CD14-positive monocyte (primary cell): Measurements from ENCODE around the gene SLX9. TPM values are rescaled to one million over a fixed set of nuclear protein-coding genes. Genes with fewer than 3 reads are reported as not detected.

Experiments used
- DNase-seq, 3 donors: peaks; one replicate each; pipeline ENCODE4 v3.0.0-alpha.2; 2011 to 2022
- H2AFZ ChIP-seq: 2 replicates; pipeline ENCODE4 v1.6.0; 2012; ENCODE audit warnings: mild to moderate bottlenecking, low read depth, low read length, inconsistent platforms; ENCODE audit not compliant: insufficient read depth, poor library complexity, severe bottlenecking
- H3K27ac ChIP-seq, 2 donors: 1 replicate in 1 of 2; 2 replicates in 1 of 2; pipeline ENCODE4 v1.5.1; 2012 to 2013; ENCODE audit warnings: low read length in 2 of 2, control low read depth in 1 of 2, inconsistent platforms in 1 of 2, low read depth in 1 of 2, mild to moderate bottlenecking in 1 of 2
- H3K27me3 ChIP-seq, 2 donors: one replicate each; pipeline versions ENCODE4 v1.6.0 to v1.6.1; 2011 to 2013; ENCODE audit warnings: low read length in 2 of 2; ENCODE audit not compliant: control insufficient read depth in 2 of 2, insufficient read depth in 2 of 2
- H3K36me3 ChIP-seq, 2 donors: replicated peaks in 1 of 2; 1 replicate in 1 of 2; 2 replicates in 1 of 2; pipeline versions ENCODE4 v1.5.1 to v1.6.1; 2012 to 2013; ENCODE audit warnings: low read length in 2 of 2, control low read depth in 1 of 2, inconsistent platforms in 1 of 2, mild to moderate bottlenecking in 1 of 2; ENCODE audit not compliant: insufficient read depth in 2 of 2, control insufficient read depth in 1 of 2
- H3K4me1 ChIP-seq, 2 donors: 1 replicate in 1 of 2; 2 replicates in 1 of 2; pipeline versions ENCODE4 v1.5.1 to v1.6.1; 2012 to 2013; ENCODE audit warnings: low read length in 2 of 2, control low read depth in 1 of 2, inconsistent platforms in 1 of 2, mild to moderate bottlenecking in 1 of 2, moderate library complexity in 1 of 2; ENCODE audit not compliant: insufficient read depth in 2 of 2, control insufficient read depth in 1 of 2
- H3K4me2 ChIP-seq: replicated peaks from 2 replicates; pipeline ENCODE3; 2012; ENCODE audit warnings: low read length, moderate library complexity, mild to moderate bottlenecking; ENCODE audit not compliant: poor library complexity, severe bottlenecking; ENCODE audit errors: extremely low read depth
- H3K4me3 ChIP-seq, 3 experiments: fragments of 200-600 bp in 1 of 3; sonication (generic) in 1 of 3; replicated peaks in 1 of 3; 1 replicate in 2 of 3; 2 replicates in 1 of 3; pipeline ENCODE4 v1.5.1; 2011 to 2013; ENCODE audit warnings: low read length in 3 of 3, mild to moderate bottlenecking in 3 of 3, control low read depth in 2 of 3, low read depth in 2 of 3, inconsistent platforms in 1 of 3, moderate library complexity in 1 of 3
- H3K79me2 ChIP-seq: 2 replicates; pipeline ENCODE4 v1.6.0; 2012; ENCODE audit warnings: mild to moderate bottlenecking, control low read depth, inconsistent platforms, low read length, moderate library complexity; ENCODE audit not compliant: insufficient read depth
- H3K9ac ChIP-seq: 2 replicates; pipeline ENCODE4 v1.6.0; 2017; ENCODE audit warnings: low read length, mild to moderate bottlenecking; ENCODE audit not compliant: insufficient read depth, poor library complexity, severe bottlenecking
- H3K9me3 ChIP-seq, 2 donors: replicated peaks in 1 of 2; 1 replicate in 1 of 2; 2 replicates in 1 of 2; pipeline versions ENCODE4 v1.5.1 to v1.6.1; 2012 to 2013; ENCODE audit warnings: low read length in 2 of 2, control low read depth in 1 of 2; ENCODE audit not compliant: control insufficient read depth in 1 of 2, insufficient read depth in 1 of 2
- H4K20me1 ChIP-seq: 2 replicates; pipeline ENCODE4 v1.6.0; 2012; ENCODE audit warnings: mild to moderate bottlenecking, low read length, control low read depth, moderate library complexity; ENCODE audit not compliant: insufficient read depth
- H3K27ac Mint-ChIP-seq, 7 donors: one replicate each; pipeline ENCODE4 v1.8.0; 2020; ENCODE audit warnings: mild to moderate bottlenecking in 7 of 7, mixed read lengths in 7 of 7, moderate library complexity in 6 of 7, inconsistent platforms in 2 of 7
- H3K27me3 Mint-ChIP-seq, 3 donors: one replicate each; pipeline ENCODE4 v1.8.0; 2021 to 2022; ENCODE audit warnings: low read depth in 3 of 3, mild to moderate bottlenecking in 3 of 3, mixed read lengths in 3 of 3, moderate library complexity in 3 of 3, inconsistent platforms in 1 of 3
- H3K36me3 Mint-ChIP-seq, 2 donors: one replicate each; pipeline ENCODE4 v1.8.0; 2020; ENCODE audit warnings: mixed read lengths in 2 of 2, inconsistent platforms in 1 of 2, mild to moderate bottlenecking in 1 of 2
- H3K4me1 Mint-ChIP-seq: one replicate; pipeline ENCODE4 v1.8.0; 2020; ENCODE audit warnings: mild to moderate bottlenecking, mixed read lengths
- H3K4me3 Mint-ChIP-seq, 2 donors: one replicate each; pipeline ENCODE4 v1.8.0; 2020; ENCODE audit warnings: mild to moderate bottlenecking in 2 of 2, mixed read lengths in 2 of 2, moderate library complexity in 1 of 2
- H3K9me3 Mint-ChIP-seq, 7 donors: one replicate each; pipeline ENCODE4 v1.8.0; 2020 to 2022; ENCODE audit warnings: mixed read lengths in 7 of 7, mild to moderate bottlenecking in 6 of 7, moderate library complexity in 6 of 7, inconsistent platforms in 2 of 7
- CTCF ChIP-seq: fragments of 200-600 bp; IDR thresholded peaks from one replicate; pipeline ENCODE4 v1.8.0; 2022; ENCODE audit warnings: antibody characterized with exemption, mild to moderate bottlenecking
- WGBS: methylation state at CpG from one replicate; pipeline ENCODE4 v1.1.5; 2013; ENCODE audit warnings: missing lambda C conversion rate; ENCODE audit not compliant: insufficient coverage; 5-methylcytosine and 5-hydroxymethylcytosine counted together
- intact Hi-C, 2 donors: fragments of 100-400 bp; cut with micrococcal nuclease; formaldehyde crosslinking; loops; one replicate each; pipeline versions ENCODE4 v1.15.0 to v1.15.1; 2023
- polyA plus RNA-seq, 3 donors: library from polyadenylated mRNA; depleted of rRNA in 1 of 3; unstranded in 2 of 3; stranded (reverse) in 1 of 3; fragments of 300-500 nt in 2 of 3; fragments of >200 nt in 1 of 3; fragmentation: Illumina TruSeq in 2 of 3; gene quantifications; 1 replicate in 2 of 3; 2 replicates in 1 of 3; pipeline ENCODE4 v1.2.3, GENCODE V29; 2012 to 2021

The SLX9 gene
- polyA plus RNA-seq, 3 donors: 7.5 to 9.0 (median 9.0) TPM

DNA sequence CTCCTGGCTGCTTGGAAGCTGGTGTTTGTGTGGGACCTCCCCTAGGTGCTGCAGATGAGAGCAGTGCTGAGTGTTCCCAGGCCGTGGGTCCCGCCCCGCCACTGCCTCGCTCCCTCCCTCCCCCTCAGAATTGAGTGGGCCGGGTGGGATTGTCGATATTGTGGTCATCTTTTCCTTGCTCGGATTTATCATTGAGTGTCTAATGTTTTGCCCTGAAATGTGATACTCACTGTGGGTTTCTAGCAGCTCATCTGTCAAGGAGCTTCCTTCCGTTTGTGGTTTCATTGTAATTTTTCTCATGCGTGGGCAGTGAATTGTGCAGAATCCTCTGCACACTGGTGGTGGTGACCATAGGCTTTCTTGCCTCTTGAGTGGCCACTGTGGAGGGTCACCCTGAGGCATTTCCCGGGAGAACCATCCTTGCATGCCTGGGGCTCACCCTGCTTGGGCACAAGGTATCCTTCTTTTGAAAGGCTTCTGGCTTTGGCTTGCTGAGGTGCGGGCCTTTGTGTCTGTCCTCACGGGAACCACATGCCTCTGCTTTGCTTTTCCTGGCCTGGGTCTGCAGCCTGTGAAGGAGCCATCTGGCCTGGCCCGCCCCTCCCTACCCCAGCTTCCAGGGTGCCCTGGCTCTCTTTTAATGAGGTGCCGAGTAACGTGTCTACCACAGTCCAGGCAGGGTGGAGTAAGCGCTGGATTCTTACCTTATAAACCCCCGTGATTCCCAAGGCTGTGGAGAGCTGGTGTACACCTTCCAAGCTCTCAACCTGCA, 25.6 kb downstream of the SLX9 start:
- Histone ChIP-seq H4K20me1 (no peaks in the 10 kb centered on the region), H3K36me3 (peaks cover 12 to 24% of the 10 kb centered on the region in 2 donors), H3K4me1 (peaks cover 59% of the 10 kb centered on the region in 2 donors), H2AFZ (no peak overlapping the region), H3K9me3 (no peaks in the 10 kb centered on the region), H3K27ac (no peak overlapping the region), H3K9ac (no peak overlapping the region), H3K4me3 (peak overlapping the region in 1 of 3 experiments; percentile 23), H3K79me2 (peaks cover 4% of the 10 kb centered on the region), H3K4me2 (peak overlapping the region; percentile 21), H3K27me3 (no peaks in the 10 kb centered on the region)
- H3K36me3 Mint-ChIP-seq: peaks cover 49 to 55% of the 10 kb centered on the region in 2 donors
- DNase-seq: peak; percentile 15 to 34 (median 18)
- peaks cover 0 to 2% (median 0%) of the 10 kb centered on the region in 7 donors for H3K9me3 Mint-ChIP-seq
- H3K27me3 Mint-ChIP-seq: peaks cover 1 to 9% (median 3%) of the 10 kb centered on the region in 3 donors
- intact Hi-C loops: loop anchor here in 1 of 2 donors (5.0 kb wide), 3 partner anchors 112 to 852 kb away; partner anchors contain the start of gene POFUT2
- peak overlapping the region in 6 of 7 donors; percentile 16 to 93 (median 35) for H3K27ac Mint-ChIP-seq
- TF ChIP-seq CTCF: no peak
- peak overlapping the region; percentile 41 to 65 for H3K4me3 Mint-ChIP-seq
- peaks cover 60% of the 10 kb centered on the region for H3K4me1 Mint-ChIP-seq
- 71% methylated on average over 11 of the region's 17 CpGs for WGBS

- peak; percentile 27 to 41 (median 30) for DNase-seq
- H3K9me3 Mint-ChIP-seq: peaks cover 0 to 2% (median 0%) of the 10 kb centered on the region in 7 donors
- Histone ChIP-seq H3K36me3 (peaks cover 9 to 15% of the 10 kb centered on the region in 2 donors), H3K9me3 (no peaks in the 10 kb centered on the region), H3K4me3 (no peak overlapping the region), H3K4me2 (peak overlapping the region; percentile 30), H3K79me2 (peaks cover 4% of the 10 kb centered on the region), H4K20me1 (no peaks in the 10 kb centered on the region), H3K9ac (peak overlapping the region; percentile 63), H3K27ac (peak overlapping the region; percentile 12 to 93), H3K4me1 (peaks cover 61 to 64% of the 10 kb centered on the region in 2 donors), H2AFZ (no peak overlapping the region), H3K27me3 (no peaks in the 10 kb centered on the region)
- TF ChIP-seq CTCF: no peak
- H3K27ac Mint-ChIP-seq: peak overlapping the region; percentile 28 to 96 (median 87)
- peaks cover 61% of the 10 kb centered on the region for H3K4me1 Mint-ChIP-seq
- 56% methylated on average over 25 of the region's 30 CpGs for WGBS
- H3K27me3 Mint-ChIP-seq: peaks cover 1 to 9% (median 3%) of the 10 kb centered on the region in 3 donors
- peak overlapping the region; percentile 25 to 72 for H3K4me3 Mint-ChIP-seq
- intact Hi-C loops: loop anchor here in 1 of 2 donors (5.0 kb wide), 3 partner anchors 111 to 851 kb away; partner anchors contain the start of gene POFUT2
- H3K36me3 Mint-ChIP-seq: peaks cover 40 to 49% of the 10 kb centered on the region in 2 donors
Measured at GRCh38 chr21:44966135-44967081, 26.6 kb downstream of the SLX9 start.
